Endothelial cell of umbilical vein (primary cell): ENCODE measurements around the gene SPA17. TPM values are rescaled to one million over a fixed set of nuclear protein-coding genes. Genes with fewer than 3 reads are reported as not detected.
A peak's percentile ranks its signal among the peaks of the same experiment; 100 is the strongest.

ENCODE experiments used
- BruUV-seq: library from RNA; stranded (reverse); fragments of 400-500 nt; replicated peaks from 2 replicates; lab custom pipeline; 2021; lab: Mats Ljungman, UMichigan
- CTCF ChIA-PET: fragments of 300-600, 350-600 bp; sonication (Branson Sonifier 250); formaldehyde crosslinking; loops from one replicate; lab custom pipeline; 2021; ENCODE audit warnings: antibody characterized with exemption, inconsistent platforms; lab: Charles Lee
- POLR2A ChIA-PET: fragments of 300-600, 350-600 bp; sonication (Branson Sonifier 250); formaldehyde crosslinking; loops from one replicate; lab custom pipeline; 2021; ENCODE audit warnings: antibody characterized with exemption, inconsistent platforms; lab: Charles Lee
- DNase-seq: peaks from one replicate; pipeline ENCODE4 v3.0.0-alpha.2; 2011; ENCODE audit warnings: low read depth, low spot score
- FAIRE-seq: peaks from 2 replicates; lab custom pipeline; 2011; peaks lifted over from hg19 to GRCh38; lab: Jason Lieb, UNC
- H2AFZ ChIP-seq: 2 replicates; pipeline ENCODE4 v1.6.0; 2012; ENCODE audit warnings: low read depth, low read length, control low read depth, inconsistent platforms
- H3K27ac ChIP-seq: 2 replicates; pipeline ENCODE4 v1.5.1; 2011; ENCODE audit warnings: low read depth, mild to moderate bottlenecking, control low read depth, low read length, moderate library complexity; ENCODE audit not compliant: insufficient read depth
- H3K27me3 ChIP-seq, 2 experiments: 2 replicates each; pipeline versions ENCODE4 v1.6.0 to v1.6.1; 2011; ENCODE audit warnings: low read length in 2 of 2, mixed read lengths in 1 of 2; ENCODE audit not compliant: control insufficient read depth in 2 of 2, insufficient read depth in 2 of 2
- H3K36me3 ChIP-seq, 2 experiments: 2 replicates in 1 of 2; 3 replicates in 1 of 2; pipeline ENCODE4 v1.5.1; 2011; ENCODE audit warnings: low read length in 2 of 2, mild to moderate bottlenecking in 1 of 2, moderate library complexity in 1 of 2; ENCODE audit not compliant: control insufficient read depth in 2 of 2, insufficient read depth in 2 of 2; ENCODE audit errors: extremely low read depth in 1 of 2
- H3K4me1 ChIP-seq: 3 replicates; pipeline ENCODE4 v1.5.1; 2011; ENCODE audit warnings: mild to moderate bottlenecking, low read length; ENCODE audit not compliant: control insufficient read depth, insufficient read depth; ENCODE audit errors: extremely low read depth
- H3K4me2 ChIP-seq: 2 replicates; pipeline ENCODE4 v1.6.1; 2011; ENCODE audit warnings: low read length, control low read depth, mixed read lengths; ENCODE audit not compliant: insufficient read depth
- H3K4me3 ChIP-seq, 3 experiments: fragments of 200-600 bp in 1 of 3; sonication (generic), shearing (Covaris generic) in 1 of 3; replicated peaks in 1 of 3; 2 replicates each; pipeline ENCODE4 v1.5.1; 2011 to 2016; ENCODE audit warnings: control low read depth in 3 of 3, low read length in 3 of 3, mild to moderate bottlenecking in 2 of 3, inconsistent platforms in 1 of 3, low read depth in 1 of 3, moderate library complexity in 1 of 3; ENCODE audit not compliant: insufficient read depth in 1 of 3
- H3K79me2 ChIP-seq: 2 replicates; pipeline ENCODE4 v1.6.0; 2012; ENCODE audit warnings: low read length, inconsistent platforms; ENCODE audit not compliant: control insufficient read depth, insufficient read depth
- H3K9ac ChIP-seq: replicated peaks from 2 replicates; pipeline ENCODE3; 2011; ENCODE audit warnings: low read length, control low read depth; ENCODE audit not compliant: insufficient read depth; ENCODE audit errors: extremely low read depth
- H3K9me1 ChIP-seq: replicated peaks from 3 replicates; pipeline ENCODE4 v1.6.0; 2011; ENCODE audit warnings: mild to moderate bottlenecking, low read length; ENCODE audit not compliant: control insufficient read depth, insufficient read depth; ENCODE audit errors: extremely low read depth
- H3K9me3 ChIP-seq: replicated peaks from 2 replicates; pipeline ENCODE4 v1.5.1; 2012; ENCODE audit warnings: low read length, inconsistent platforms; ENCODE audit not compliant: control insufficient read depth, insufficient read depth
- H4K20me1 ChIP-seq: replicated peaks from 2 replicates; pipeline ENCODE3; 2011; ENCODE audit warnings: mild to moderate bottlenecking, low read length; ENCODE audit not compliant: control insufficient read depth, insufficient read depth; ENCODE audit errors: extremely low read depth
- EZH2 ChIP-seq: IDR thresholded peaks from 2 replicates; pipeline ENCODE4 v1.6.1; 2012; ENCODE audit warnings: borderline replicate concordance, low read depth, mild to moderate bottlenecking, moderate library complexity, low read length, inconsistent platforms; ENCODE audit not compliant: severe bottlenecking
- FOS ChIP-seq: IDR thresholded peaks from 2 replicates; pipeline ENCODE4 v1.6.1; 2011; ENCODE audit warnings: mild to moderate bottlenecking, low read length, moderate library complexity, borderline replicate concordance; ENCODE audit not compliant: insufficient read depth
- GATA2 ChIP-seq: IDR thresholded peaks from 2 replicates; pipeline ENCODE4 v1.7.0; 2011; ENCODE audit warnings: low read depth, mild to moderate bottlenecking, moderate library complexity, mixed read lengths, low read length; ENCODE audit not compliant: insufficient read length, insufficient read depth
- JUN ChIP-seq: IDR thresholded peaks from 2 replicates; pipeline ENCODE4 v1.6.1; 2011; ENCODE audit warnings: borderline replicate concordance, low read depth; ENCODE audit not compliant: insufficient read length, insufficient read depth
- MYC ChIP-seq: IDR thresholded peaks from one replicate; pipeline ENCODE4 v1.6.1; 2011; ENCODE audit warnings: mild to moderate bottlenecking, low read depth, low read length
- POLR2A ChIP-seq: IDR thresholded peaks from 2 replicates; pipeline ENCODE4 v1.6.1; 2012; ENCODE audit warnings: low read depth, mild to moderate bottlenecking, control low read depth, low read length
- dilution Hi-C: fragments of 300-500 bp; cut with MboI; formaldehyde crosslinking; loops from one replicate; pipeline ENCODE4 v1.15.0; 2019; ENCODE audit warnings: low sequenced_read_pairs; ENCODE audit not compliant: extremely low pct_ligation_motif_present
- intact Hi-C: fragments of 100-400 bp; cut with micrococcal nuclease; formaldehyde crosslinking; loops from one replicate; pipeline ENCODE4 v1.10.0; 2022
- polyA plus RNA-seq, 4 experiments: library from polyadenylated mRNA; depleted of rRNA in 3 of 4; stranded (reverse) in 3 of 4; unstranded in 1 of 4; fragments of >200 nt; gene quantifications; 2 replicates each; pipeline versions ENCODE4 v1.2.1 to v1.2.3, GENCODE V29; 2011 to 2012; ENCODE audit warnings: missing spikeins in 1 of 4
- total RNA-seq: library from RNA; stranded (reverse); gene quantifications from 2 replicates; pipeline ENCODE4 v1.2.3, GENCODE V29; 2021
- TF ChIP-seq, protein P1 (sequence below), 2 donors: IDR thresholded peaks; 1 replicate in 1 of 2; 2 replicates in 1 of 2; pipeline ENCODE4 v1.5.1; 2011; ENCODE audit warnings: low read length in 2 of 2, mild to moderate bottlenecking in 2 of 2, moderate library complexity in 2 of 2, control low read depth in 1 of 2, inconsistent platforms in 1 of 2, low read depth in 1 of 2; ENCODE audit not compliant: insufficient read depth in 1 of 2; ENCODE audit errors: extremely low read depth in 1 of 2

The SPA17 gene
- total and polyA plus RNA-seq, 2 donors (not counting 3 experiments of a cell fraction or from before 2014, with no cell fraction given) = 3.9 to 4.7 TPM

DNA sequence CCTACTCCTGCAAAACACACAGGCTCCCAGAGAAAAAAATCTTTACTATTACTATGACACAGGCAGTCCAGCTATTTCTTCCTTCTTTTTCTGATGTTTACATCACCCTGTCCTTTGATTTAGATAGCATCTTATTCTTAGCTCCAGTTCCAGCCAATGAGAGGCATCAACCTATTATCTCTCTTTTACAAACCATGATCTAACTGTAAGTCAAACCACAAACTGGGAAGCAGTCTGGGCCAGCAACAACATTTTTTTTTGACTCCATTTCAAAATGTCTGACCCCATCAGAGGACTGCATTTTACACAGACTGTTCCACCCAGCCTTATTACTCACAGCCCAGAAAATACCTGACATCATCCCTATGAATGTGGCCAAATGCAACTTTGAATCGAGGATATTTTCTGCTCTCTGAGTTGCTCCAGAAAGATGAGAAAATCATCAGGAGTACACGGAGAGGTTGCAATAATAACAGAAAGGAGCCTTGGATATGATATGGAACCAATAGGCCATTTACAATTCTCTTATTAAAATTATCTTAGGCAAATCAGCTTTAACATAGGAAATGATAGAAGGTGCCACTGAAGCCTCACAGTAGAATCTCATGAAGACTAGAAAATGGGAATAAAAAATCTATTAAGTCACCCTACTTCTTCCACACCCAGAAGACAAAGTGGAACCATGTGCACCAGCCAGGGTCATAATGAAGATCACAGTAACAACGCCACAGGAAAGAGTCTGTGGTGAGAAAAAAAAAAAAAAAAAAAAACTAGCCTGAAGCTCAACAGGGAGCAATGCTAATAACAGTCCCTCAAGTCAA, 29.9 kb upstream of the SPA17 start:
- dilution Hi-C loops = no loop called here

More for the DNA sequence above, 29.9 kb upstream of the SPA17 start:
- H3K9ac ChIP-seq = peak overlapping the region; percentile 28
- H3K9me3 ChIP-seq = no peaks in the 10 kb centered on the region
- CTCF ChIA-PET = interaction anchor here (1.0 to 6.5 kb wide), 27 partner anchors 11 to 242 kb away, joined by 3 to 86 read pairs (median 7); partner anchors contain the start of genes ESAM, MSANTD2, NRGN and ROBO3
- H4K20me1 ChIP-seq = no peaks in the 10 kb centered on the region
- H3K4me3 ChIP-seq = no peak overlapping the region
- FAIRE-seq (peak; percentile 88), DNase-seq (peak; percentile 85)
- POLR2A ChIA-PET = interaction anchor here (0.6 to 1.1 kb wide), 3 partner anchors 234 to 702 kb away, joined by 3 to 4 read pairs (median 3); no protein-coding TSS in a partner anchor
- H2AFZ ChIP-seq = peak overlapping the region; percentile 66
- intact Hi-C loops = loop anchor here (1.0 to 2.0 kb wide), 6 partner anchors 25 to 229 kb away; no protein-coding TSS in a partner anchor
- H3K4me1 ChIP-seq = peaks cover 18% of the 10 kb centered on the region
- no TSS peak for BruUV-seq
- H3K9me1 ChIP-seq = no peaks in the 10 kb centered on the region
- peak overlapping the region; percentile 39 for H3K27ac ChIP-seq
- no peaks in the 10 kb centered on the region for H3K27me3 ChIP-seq
- no peak for TF ChIP-seq MYC
- TF ChIP-seq POLR2A = no peak
- no peak for TF ChIP-seq JUN
- TF ChIP-seq GATA2 = peak; percentile 88
- TF ChIP-seq, protein P1, sequence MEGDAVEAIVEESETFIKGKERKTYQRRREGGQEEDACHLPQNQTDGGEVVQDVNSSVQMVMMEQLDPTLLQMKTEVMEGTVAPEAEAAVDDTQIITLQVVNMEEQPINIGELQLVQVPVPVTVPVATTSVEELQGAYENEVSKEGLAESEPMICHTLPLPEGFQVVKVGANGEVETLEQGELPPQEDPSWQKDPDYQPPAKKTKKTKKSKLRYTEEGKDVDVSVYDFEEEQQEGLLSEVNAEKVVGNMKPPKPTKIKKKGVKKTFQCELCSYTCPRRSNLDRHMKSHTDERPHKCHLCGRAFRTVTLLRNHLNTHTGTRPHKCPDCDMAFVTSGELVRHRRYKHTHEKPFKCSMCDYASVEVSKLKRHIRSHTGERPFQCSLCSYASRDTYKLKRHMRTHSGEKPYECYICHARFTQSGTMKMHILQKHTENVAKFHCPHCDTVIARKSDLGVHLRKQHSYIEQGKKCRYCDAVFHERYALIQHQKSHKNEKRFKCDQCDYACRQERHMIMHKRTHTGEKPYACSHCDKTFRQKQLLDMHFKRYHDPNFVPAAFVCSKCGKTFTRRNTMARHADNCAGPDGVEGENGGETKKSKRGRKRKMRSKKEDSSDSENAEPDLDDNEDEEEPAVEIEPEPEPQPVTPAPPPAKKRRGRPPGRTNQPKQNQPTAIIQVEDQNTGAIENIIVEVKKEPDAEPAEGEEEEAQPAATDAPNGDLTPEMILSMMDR (IDR thresholded peaks at IDR 0.05; ENCODE audit: extremely low read depth in 1 of 2, insufficient read depth in 1 of 2, low read depth in 1 of 2, low read length in 2 of 2) = no peak
- TF ChIP-seq FOS = peak; percentile 38
- no peak for TF ChIP-seq EZH2
- no peaks in the 10 kb centered on the region for H3K36me3 ChIP-seq
- no peaks in the 10 kb centered on the region for H3K79me2 ChIP-seq
- H3K4me2 ChIP-seq = peak overlapping the region; percentile 78
